HG02884 (cell line): ENCODE data around the gene CSK.

ENCODE experiments used
- ATAC-seq: cut with Tn5 transposase; IDR thresholded peaks from one replicate; pipeline ENCODE4 v1.9.1; 2021; ENCODE audit warnings: mild to moderate bottlenecking, moderate library complexity; ENCODE audit not compliant: unreplicated experiment

CSK gene

DNA sequence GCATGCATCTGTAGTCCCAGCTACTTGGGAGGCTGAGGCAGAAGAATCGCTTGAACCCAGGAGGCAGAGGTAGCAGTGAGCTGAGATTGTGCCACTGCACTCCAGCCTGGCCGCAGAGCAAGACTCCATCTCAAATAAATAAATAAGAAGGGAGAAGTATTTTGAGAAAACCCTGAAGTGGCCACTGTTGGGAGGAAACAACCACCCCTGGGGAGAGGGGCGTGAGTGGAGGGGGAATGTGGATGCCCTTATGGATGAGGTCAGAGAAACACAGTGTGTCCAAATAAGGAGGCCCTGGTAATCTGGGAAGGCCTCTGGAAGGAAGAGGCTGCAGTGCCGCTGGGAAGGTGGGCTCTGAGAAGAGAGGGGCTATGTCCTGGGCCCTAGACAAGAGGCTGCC is 40.4 kb downstream of the CSK start:
- ATAC-seq = no peak

DNA sequence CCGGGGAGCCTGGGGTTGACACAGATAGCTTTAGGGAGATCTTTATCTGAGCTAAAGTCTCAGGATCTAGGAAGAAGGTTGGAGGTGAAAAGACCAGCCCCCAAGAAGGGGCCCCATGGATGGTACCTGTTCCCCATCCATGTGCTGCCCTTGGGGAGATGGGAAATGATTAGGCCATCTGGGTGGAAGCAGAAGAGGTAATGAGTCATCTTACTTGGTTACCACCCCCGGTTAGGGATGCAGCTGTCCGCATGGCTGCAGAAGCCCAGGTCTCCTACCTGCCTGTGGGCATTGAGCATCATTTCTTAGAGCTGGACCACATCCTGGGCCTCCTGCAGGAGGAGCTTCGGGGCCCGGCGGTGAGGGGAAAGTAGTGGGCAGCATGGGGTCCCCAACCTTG is 41.4 kb downstream of the CSK start:
- ATAC-seq = no peak

DNA sequence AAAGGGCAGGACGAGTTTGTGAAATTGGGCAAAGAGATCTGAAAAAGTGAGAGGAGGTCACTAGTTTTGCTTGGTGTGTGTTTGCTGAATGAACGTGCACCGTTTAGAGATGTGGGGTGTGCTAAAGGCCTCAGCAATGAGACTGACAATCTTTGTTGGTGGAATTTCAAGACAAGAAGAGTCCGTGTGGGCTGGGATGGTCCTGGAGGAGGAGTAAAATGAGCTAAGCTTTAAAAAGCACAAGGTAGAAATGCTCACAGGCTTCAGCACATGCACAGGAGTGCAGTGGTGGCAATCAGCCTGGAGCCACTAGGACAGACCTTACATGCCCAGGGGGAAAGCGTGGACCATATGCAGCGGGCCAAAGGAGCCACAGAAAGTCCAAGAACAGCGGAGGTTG is 43.1 kb downstream of the CSK start:
- no peak for ATAC-seq

DNA sequence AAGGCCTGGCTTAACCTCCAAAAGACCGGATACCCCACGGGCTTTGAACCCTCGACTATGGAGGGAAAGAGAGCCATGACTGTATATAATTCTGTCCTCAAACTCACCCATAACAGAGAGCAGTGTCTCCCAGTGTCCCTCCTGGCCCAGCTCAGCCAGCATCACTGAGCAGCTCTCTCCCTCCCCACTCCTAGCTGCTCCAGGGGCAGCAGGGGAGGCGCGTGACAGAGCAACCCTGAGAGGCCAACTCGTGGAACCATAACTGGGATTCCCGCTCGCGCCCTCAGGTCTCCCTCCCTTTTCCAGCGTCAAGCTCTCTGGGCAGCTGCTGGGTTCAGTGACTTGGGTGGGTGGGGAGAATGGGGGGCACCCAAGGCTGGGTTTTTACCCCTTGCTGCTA is 44.0 kb downstream of the CSK start:
- no peak for ATAC-seq

DNA sequence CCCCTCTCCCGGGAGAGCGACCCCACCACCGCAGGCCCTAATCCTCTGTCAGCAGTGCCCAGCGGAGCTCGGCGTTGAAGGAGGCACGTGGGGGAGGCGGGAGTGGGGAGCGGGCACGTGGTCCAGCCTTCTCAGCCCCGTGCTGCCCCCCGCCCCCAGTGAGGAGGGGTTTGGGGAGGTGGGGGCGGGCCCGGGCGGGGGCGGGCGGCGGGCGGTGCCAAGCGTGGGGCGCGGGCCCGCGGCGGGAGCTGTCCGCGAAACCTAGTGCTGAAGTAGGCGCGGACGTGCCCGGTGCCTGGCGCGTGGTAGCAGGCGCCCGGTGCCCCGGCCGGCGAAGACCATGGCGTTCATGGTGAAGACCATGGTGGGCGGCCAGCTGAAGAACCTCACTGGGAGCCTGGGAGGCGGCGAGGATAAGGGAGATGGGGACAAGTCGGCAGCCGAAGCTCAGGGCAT is 44.5 kb downstream of the CSK start, which contains the start of gene CPLX3:
Gene CPLX3, plus strand, starts transcription at position 264 of the 456 bp plus-strand sequence. Its CDS starts 77 bp downstream, at position 341.
- no peak for ATAC-seq

DNA sequence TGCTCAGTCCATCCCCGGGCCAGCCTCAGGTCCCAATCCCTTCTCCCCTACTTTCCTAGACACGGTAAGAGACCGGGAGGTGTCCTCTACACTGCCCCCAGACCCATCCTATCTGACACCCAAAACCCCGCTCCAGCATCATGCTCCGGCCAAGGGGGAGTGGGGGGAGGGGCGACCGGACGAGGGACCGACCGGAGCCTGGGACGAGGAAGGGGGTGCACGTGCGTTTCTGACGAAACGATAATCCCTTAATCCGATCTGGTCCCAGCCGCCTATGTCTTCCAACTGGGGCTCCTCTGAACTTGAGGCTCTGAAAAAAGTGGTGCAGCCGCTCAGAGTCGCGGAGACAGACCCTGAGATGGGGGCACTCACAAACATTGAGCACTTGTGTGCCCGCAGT is 45.0 kb downstream of the CSK start:
- ATAC-seq = no peak

DNA sequence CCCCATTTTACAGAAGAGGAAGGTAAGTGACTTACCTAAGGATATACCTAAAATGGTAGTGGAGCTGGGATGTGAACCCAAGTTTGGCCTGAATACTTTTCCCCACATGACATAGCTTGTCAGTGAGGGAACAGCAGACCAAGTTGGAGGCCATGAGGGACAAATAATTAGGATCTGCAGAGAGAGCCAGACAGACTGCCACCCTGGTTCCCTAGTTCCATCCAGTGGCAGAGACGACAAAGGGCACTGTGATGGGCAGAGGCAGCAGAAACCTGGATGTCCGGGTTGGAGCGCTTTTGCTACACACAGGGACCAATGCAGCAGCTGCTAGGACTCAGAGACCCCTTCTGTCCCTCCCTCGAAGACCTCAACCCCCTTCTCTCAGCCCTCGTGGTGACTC is 45.7 kb downstream of the CSK start:
- no peak for ATAC-seq

DNA sequence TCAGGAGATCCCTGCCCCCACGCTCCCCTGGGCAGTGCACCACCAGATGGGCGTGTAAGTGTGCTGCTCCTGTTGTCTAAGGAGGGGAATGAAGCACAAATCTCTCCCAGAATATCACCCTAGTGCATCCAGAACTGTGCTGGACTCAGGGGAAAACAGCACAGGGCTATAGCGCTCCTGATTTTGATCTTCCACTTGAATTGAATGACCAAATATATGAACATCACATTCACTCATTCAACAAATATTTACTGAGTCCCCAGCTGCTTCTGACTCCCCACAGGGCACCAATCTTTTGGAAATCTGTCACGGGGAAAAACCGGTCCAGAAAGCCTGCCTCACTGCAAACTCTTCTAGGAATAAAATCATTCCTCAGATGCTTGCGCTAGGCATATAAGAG is 47.0 kb downstream of the CSK start:
- no peak for ATAC-seq

DNA sequence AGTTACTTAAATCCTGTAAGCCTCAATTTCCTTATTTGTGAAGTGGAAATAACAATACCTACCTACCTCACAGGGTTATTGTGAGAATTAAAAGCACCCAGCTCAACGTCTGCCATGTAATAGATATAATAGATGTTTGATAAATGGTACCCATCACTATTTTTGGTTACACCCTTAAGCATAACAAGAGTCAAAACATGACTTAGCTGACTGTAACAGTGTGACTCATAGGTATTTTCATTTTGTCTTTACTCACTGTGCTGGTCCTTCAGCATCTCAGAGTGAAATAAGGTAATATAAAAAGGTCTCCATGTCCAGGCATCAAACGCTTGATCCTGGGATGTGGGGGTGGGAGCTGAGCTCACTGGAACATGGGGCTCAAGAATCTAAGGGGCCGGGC is 47.6 kb downstream of the CSK start:
- ATAC-seq = no peak

DNA sequence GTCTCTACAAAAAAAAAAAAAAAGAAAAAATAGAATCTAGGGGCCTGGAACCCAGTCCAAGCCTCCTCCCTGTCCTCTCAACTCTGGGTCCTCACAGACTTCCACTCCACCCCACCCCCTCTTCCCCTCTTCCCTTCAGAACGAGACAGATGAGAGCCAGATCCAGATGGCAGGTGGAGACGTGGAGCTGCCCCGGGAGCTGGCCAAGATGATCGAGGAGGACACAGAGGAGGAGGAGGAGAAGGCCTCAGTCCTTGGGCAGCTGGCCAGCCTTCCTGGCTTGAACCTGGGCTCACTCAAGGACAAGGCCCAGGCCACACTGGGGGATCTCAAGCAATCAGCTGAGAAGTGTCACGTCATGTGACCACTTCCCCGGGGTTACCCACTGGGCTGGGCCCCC is 48.1 kb downstream of the CSK start:
- ATAC-seq = no peak

DNA sequence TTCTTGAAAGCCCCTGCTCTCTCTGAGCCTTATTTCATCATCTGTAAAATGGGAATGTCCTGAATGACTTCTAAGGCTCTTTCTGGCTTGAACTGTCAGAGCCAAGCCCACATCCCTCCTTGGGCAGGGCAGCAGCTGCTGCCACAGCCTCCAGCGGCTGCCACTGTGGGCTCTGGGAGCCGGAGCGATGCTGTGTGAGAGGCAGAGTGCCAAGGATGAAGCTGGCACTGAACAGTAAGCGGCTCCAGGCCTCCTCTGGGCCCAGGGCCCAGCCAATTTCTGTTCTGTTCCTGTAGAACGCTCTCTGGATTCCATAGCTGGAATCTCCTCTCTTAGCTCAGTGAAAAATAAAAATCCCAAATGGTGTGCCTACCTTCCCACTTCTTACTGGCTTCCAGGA is 49.0 kb downstream of the CSK start:
- ATAC-seq = no peak

DNA sequence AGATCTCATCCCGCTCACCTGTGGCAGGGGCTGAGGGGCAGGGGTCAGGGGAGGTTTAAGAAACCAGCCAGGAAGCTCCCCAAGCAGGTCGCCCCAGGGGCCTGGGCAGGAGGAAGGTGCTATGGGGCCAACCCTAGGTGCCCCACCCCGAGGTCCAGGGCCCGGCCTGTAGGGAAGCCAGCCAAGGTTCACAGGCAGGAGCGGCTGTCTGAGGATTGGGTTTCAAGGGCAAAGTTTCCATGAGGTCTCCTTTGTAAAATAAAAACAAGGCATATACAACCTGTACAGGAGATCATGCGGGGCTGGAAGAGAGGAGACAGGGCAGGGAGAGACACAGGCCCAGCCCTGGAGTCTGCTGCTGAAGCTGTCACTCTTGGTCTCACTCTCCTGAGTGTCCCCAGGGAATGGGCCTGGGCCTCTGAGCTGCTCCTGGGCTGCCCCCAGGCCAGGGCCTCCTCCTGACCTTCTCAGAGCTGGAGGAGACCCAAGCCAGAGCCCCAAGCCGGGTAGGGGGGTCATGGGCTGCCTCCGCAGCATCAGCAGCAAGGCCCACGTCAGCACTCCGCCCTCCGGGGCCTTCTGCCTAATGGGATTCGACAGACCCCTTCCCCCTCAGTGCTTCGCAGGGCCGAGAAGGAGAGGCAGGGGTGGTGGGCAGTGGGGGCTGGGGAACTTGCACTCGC is 50.1 kb downstream of the CSK start:
- no peak for ATAC-seq

DNA sequence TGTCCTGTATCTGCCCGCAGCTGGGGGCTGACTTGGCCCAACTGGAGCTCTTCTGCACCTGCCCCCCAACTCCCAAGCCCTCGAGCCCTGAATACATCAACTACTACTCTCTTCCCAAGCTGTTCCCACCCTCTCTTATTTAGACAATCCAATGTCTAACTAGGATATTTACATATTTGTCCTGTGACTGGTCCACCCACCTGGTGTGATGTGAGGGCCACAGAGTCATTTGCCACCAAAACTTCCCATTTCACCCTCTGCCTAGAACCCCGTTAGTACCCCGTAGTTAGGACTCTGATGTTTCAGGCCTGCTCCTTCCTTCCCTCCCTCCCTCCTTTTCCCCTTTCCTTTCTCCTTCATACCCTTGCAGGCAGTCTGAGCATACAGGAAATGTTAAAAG is 50.9 kb downstream of the CSK start:
- ATAC-seq = no peak

DNA sequence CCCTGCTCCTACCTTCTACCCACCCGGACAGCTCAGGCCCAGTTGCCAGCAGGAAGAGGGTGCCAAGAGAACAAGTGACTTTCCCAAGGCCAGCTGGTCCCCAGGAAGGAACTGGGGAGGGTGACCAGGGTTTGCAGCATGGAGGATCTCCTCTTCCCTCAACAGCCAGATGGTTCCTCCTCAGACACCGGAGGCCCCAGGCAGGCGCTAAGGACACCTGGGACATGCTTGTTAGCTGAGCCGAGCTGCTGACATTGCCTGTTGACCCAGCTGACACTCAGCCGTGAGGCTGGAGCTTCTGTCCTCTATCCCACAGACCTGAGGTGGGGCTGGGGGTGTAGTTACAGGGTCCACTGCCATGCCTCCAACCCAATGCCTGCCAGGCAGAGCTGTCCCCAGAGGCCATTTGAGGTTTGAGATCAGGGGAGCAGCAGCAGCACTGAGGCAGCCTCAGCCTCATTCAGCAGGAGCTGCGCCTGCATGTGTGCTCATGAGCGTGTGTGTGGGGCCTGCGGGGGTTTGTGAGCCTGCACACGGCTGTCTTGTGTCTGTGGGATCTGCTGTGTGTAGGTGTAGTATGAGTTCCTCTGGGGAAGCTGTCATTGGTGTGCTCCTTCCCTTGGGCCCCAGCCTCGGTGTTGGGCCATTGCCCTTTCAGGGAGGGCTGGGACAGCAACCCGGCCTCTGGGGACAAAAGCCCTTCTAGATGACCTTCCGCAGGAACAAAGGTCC is 51.7 kb downstream of the CSK start:
- no peak for ATAC-seq

DNA sequence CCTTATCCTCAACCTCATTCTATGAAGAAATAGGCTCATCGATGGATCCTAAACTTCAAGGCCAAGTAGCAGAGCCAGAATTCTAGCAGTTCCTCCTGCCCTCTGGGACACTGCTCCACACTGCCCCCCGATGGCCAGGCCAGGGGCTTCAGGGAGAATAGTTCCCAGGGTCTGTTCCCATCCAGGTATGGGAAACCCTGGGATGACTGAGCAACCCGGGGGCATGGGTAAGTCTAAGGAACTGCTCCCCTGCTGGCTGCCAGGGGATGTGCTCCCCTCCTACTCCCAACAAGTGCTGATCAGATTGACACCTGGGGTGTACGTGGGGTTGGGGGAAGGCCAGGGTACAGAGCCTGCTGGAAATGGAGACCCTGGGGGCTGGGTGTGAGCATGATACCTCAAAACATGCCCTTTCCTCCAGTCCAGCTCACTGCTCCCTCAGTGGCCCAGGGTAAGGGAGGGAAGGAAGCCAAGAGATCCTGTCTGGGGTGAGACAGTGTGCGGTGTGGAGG is 53.5 kb downstream of the CSK start:
- no peak for ATAC-seq

DNA sequence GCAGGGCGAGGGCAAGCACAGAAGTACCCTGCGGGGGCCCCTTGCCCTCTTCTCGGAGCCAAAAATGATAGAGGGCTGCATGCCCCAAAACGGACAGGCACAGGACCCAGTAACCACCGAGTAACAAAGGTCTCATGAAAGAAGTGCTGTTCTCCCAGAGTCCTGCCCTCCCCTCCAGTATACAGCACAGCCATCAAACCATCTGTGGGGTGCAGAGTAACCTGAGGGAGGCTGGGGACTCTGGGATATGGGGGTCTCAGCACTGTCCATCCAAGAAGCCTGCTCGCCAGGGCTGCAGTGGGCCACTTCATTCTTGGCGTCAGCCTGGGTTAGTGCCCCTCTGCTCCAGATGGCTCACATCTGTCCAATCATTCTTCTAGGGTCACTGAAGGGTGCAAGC is 55.0 kb downstream of the CSK start:
- no peak for ATAC-seq

DNA sequence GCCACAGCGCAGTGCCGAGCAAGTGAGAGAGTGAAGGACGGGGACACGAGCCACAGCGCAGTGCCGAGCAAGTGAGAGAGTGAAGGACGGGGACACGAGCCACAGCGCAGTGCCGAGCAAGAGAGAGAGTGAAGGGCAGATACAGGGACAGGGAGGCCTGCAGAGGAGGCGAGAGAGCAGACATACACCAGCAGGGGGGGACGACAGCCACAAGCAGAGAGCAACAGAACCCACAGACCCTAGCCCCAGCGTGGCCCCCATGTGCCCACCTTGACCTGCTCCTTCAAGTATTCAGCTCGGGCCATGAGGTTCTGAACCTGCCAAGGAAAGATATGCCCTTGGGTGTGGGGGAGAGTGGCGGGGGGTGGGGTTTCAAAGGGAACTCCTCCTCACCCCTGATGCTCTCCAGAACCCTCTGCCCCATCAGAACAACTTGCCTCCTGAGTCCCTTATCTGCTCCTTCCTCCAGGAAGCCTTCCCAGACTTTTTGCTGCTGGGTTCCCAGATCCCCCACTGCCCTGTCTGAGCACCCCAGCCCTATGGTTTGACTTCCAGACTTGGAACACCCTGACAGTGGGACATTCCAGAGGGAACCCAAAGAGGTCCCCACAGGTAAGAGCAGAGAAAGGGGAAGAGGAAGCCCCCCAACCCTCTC is 55.7 kb downstream of the CSK start:
- no peak for ATAC-seq

DNA sequence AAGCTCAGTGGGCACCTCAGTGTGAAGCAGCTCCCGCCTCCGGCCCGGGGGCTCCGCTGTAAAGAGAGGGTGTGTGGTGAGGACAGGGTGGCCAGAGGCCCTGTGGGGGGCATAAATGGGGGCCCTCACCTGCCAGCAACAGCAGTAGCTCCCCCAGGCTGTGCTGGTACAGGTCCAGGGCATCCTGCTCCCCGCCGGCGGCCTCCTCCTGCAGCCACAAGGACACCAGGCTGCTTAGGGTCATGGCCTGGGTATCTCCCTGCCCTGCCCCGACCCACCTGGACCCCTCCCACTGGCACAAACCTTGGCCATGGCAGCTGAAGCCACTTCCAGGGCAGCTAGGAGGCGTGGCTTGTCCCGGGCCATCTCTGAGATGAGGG is 56.2 kb downstream of the CSK start:
- no peak for ATAC-seq

DNA sequence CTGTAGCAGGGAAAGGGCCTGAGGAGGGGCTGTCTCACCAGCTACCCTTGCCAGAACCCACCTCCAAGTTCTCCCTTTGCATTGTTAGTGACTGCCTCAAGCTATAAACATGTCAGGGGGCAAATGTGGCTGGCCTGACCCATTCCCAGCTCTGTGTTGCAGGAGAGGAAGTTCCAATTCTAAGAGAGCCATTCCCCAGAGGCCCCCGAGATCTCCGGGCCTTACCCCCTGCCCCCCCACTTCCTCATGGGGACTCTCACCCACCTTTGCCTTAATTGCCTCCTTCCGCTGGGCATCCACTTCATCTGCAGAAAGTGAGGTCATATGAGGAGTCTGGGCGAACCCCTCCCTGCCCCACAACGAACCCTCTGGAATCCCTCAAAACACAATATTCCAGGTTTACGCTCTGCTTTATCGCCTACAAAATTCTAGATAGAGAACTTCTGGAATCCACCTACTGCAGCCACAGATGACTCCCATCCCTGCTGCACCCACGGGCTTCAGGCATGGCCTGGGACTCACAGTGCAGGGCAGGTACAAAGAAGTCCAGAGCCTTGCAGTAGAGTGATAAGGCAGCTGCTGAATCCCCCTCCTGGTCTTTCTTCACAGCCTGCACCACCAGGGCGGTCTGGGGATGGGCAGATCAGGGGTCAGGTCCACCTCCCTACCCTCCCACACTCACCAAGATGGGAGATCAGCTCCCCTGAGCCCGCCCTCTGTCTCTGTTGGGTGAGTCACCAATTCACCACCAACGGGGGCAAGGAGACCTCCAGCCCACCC is 57.1 kb downstream of the CSK start:
- ATAC-seq = no peak

DNA sequence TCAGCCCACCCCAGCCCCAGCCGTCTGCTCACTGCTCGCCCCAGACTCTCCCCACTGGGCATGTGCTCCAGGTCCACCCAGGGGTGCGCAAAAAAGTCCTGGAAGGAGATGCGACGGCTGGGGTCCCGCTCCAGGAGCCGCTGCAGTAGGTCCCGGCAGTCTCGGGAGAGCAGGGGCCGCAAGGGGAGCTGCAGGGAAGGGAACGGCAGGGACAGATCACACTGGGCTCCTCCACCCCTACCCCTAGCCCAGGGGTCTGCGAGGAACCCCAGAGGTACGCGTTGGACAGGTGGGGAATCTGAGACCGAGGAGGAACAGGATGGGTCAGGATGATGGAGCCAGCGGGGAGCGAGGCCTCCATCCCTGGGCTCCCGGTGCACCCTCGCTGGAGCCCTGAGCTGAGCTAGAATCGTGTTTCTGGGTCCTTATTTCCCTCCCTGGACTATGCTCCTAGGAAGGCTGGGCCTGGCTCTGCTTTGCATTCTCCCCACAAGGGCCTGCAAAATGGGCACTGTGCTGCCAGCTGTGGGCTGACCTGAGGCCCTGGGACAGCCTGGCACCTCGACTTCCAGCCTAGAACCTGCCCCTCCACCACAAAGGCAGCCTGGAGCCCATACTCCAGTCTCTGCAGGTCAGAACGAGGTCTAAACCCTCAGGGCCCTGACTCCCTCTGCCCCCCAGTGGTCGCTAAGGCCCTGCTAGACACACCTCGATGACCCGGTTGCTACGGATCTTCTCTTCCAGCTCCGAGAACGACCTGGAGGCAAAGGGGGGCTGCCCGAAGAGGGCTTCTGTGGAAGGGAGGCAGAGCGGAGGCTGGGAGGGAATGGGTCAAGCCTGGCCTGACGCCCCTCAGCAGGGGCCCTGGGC is 57.9 kb downstream of the CSK start:
- no peak for ATAC-seq
